Heart left ventricle (tissue), 13 donors: ENCODE measurements around the gene C1S.

ENCODE experiments used
- POLR2A ChIP-seq, 2 donors: fragments of 450-650 bp; IDR thresholded peaks; one replicate each; pipeline ENCODE4 v1.6.1; 2017; ENCODE audit warnings: antibody characterized with exemption in 2 of 2, mild to moderate bottlenecking in 2 of 2, moderate library complexity in 2 of 2
- TF ChIP-seq, protein P1 (sequence below), 12 donors: fragments of 200-600 bp; sonication (generic) in 4 of 12; IDR thresholded peaks; one replicate each; pipeline versions ENCODE4 v1.5.0 to v1.8.0; 2018 to 2022; ENCODE audit warnings: antibody characterized with exemption in 12 of 12, mild to moderate bottlenecking in 5 of 12
- donor health status: ischemic (EF 13 %, LVEDD 7.1; RV severe dilation, severe dysfunction).
- donor health status: DM: no; HTN: yes; CAD: no.
- donor health status: DM: no; HTN: no; CAD: no.
- donor health status: ischemic (EF 25% LVEDD 6.9; RV normal size, moderate dysfunction).
- donor health status: ischemic (EF 25% LVEDD 5.7; RV mildly dilated, moderate dysfunction).
- donor health status: ischemic (EF 35%, LVEDD 5.7; RV mildly dilated, moderate dysfunction).
- donor health status: nonischemic (EF 11% LVEDD 7.7; RV severe dilation, severe dysfunction).
- donor health status: DM: yes; HTN: yes; CAD: no.
- donor health status: PGD.
- donor health status: ischemic (EF 29% LVEDD 5.4; RV normal size, mild dysfunction).
- donor health status: nonischemic (EF 23%, LVEDD 6.1; RV moderate dilation, normal function).

DNA sequence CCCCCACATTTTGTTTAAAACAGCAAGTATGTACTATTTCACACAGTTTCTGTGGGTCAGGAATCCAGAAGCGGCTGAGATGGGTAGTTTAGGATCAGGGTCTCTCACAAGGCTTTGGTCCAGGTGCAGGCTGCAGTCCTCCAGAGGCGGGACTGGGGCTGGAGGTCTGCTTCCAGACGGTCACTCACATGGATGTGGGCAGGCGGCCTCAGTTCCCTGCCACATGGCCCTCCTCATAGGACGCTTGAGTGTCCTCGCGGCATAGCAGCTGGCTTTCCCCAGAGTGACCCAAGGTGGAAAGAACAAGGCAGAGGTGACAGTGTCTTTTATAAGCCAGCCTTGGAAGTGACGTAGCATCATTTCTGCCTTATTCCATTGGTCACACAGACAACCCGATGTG, 56.4 kb downstream of the C1S start:
- TF ChIP-seq POLR2A (IDR thresholded peaks at IDR 0.05), result no peak
- TF ChIP-seq, protein P1, sequence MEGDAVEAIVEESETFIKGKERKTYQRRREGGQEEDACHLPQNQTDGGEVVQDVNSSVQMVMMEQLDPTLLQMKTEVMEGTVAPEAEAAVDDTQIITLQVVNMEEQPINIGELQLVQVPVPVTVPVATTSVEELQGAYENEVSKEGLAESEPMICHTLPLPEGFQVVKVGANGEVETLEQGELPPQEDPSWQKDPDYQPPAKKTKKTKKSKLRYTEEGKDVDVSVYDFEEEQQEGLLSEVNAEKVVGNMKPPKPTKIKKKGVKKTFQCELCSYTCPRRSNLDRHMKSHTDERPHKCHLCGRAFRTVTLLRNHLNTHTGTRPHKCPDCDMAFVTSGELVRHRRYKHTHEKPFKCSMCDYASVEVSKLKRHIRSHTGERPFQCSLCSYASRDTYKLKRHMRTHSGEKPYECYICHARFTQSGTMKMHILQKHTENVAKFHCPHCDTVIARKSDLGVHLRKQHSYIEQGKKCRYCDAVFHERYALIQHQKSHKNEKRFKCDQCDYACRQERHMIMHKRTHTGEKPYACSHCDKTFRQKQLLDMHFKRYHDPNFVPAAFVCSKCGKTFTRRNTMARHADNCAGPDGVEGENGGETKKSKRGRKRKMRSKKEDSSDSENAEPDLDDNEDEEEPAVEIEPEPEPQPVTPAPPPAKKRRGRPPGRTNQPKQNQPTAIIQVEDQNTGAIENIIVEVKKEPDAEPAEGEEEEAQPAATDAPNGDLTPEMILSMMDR (IDR thresholded peaks at IDR 0.05), result no peak
